Sigmoid colon (tissue), 7 donors: ENCODE measurements around the gene FDPS. TPM values are rescaled to one million over a fixed set of nuclear protein-coding genes. Genes with fewer than 3 reads are reported as not detected.
A peak's percentile ranks its signal among the peaks of the same experiment; 100 is the strongest.

Source experiments
- DNase-seq: peaks from one replicate; pipeline ENCODE4 v3.0.0-alpha.2; 2019
- H3K27ac ChIP-seq, 4 donors: fragments of 200-600 bp; sonication (generic); one replicate each; pipeline ENCODE4 v1.5.1; 2016 to 2019; ENCODE audit warnings: mild to moderate bottlenecking in 1 of 4
- H3K27me3 ChIP-seq, 3 donors: fragments of 200-600 bp; sonication (generic); one replicate each; pipeline ENCODE4 v1.5.1; 2019; ENCODE audit warnings: mild to moderate bottlenecking in 1 of 3
- H3K36me3 ChIP-seq, 4 donors: fragments of 200-600 bp; sonication (generic); one replicate each; pipeline ENCODE4 v1.5.1; 2016 to 2019
- H3K4me1 ChIP-seq, 4 donors: fragments of 200-600 bp; sonication (generic); one replicate each; pipeline ENCODE4 v1.5.1; 2017 to 2019
- H3K4me3 ChIP-seq, 4 donors: fragments of 200-600 bp; sonication (generic); one replicate each; pipeline ENCODE4 v1.5.1; 2017 to 2019; ENCODE audit warnings: mild to moderate bottlenecking in 2 of 4, moderate library complexity in 1 of 4
- H3K9me3 ChIP-seq, 4 donors: fragments of 200-600 bp in 3 of 4; sonication (generic) in 3 of 4; one replicate each; pipeline versions ENCODE4 v1.5.1 to v1.6.1; 2013 to 2019
- CTCF ChIP-seq, 4 experiments: fragments of 450-650 bp in 3 of 4; fragments of 200-600 bp in 1 of 4; IDR thresholded peaks; one replicate each; pipeline ENCODE4 v1.5.1; 2016 to 2019; ENCODE audit warnings: antibody characterized with exemption in 4 of 4, mild to moderate bottlenecking in 3 of 4, moderate library complexity in 2 of 4
- EP300 ChIP-seq, 4 donors: sonication (generic); formaldehyde crosslinking; IDR thresholded peaks; one replicate each; pipeline ENCODE4 v1.6.1; 2017; ENCODE audit warnings: antibody characterized with exemption in 4 of 4
- POLR2A ChIP-seq, 2 donors: fragments of 450-650 bp; IDR thresholded peaks; one replicate each; pipeline ENCODE4 v1.6.1; 2016; ENCODE audit warnings: antibody characterized with exemption in 2 of 2, mild to moderate bottlenecking in 2 of 2, moderate library complexity in 2 of 2
- POLR2AphosphoS5 ChIP-seq, 4 donors: sonication (generic); formaldehyde crosslinking; IDR thresholded peaks; one replicate each; pipeline ENCODE4 v1.6.1; 2017; ENCODE audit warnings: antibody characterized with exemption in 4 of 4
- WGBS, 2 donors: extraction: QIAGEN DNeasy Blood & Tissue Kit; methylation state at CpG; one replicate each; pipeline ENCODE4 v1.1.7; 2013; 5-methylcytosine and 5-hydroxymethylcytosine counted together
- intact Hi-C: fragments of 100-400 bp; cut with DNase I; formaldehyde crosslinking; loops from one replicate; pipeline ENCODE4 v1.15.1; 2023
- polyA plus RNA-seq, 3 donors: library from polyadenylated mRNA; stranded (reverse); fragments of 200-250 nt; gene quantifications; one replicate each; pipeline ENCODE4 v1.2.3, GENCODE V29; 2013
- total RNA-seq, 4 donors: library from RNA; depleted of rRNA; stranded (reverse); fragments of >200 nt; gene quantifications; one replicate each; pipeline ENCODE4 v1.1.0, GENCODE V29; 2016
- donor health status: healthy with polysubstance abuse.
- donor health status: Bipolar disorder and iron deficiency.
- donor health status: healthy.

FDPS gene
- total and polyA plus RNA-seq, 7 donors, result 73.7 to 570 (median 96.8) TPM

- Histone ChIP-seq H3K27ac (peak overlapping the region; percentile 70 to 79 (median 77)), H3K36me3 (no peaks in the 10 kb centered on the region), H3K27me3 (no peaks in the 10 kb centered on the region), H3K4me1 (peaks cover 0 to 25% (median 18%) of the 10 kb centered on the region in 4 donors), H3K4me3 (peak overlapping the region; percentile 55 to 86 (median 68)), H3K9me3 (no peaks in the 10 kb centered on the region)
- 1% methylated on average over 29 of the region's 29 CpGs for WGBS, 2 donors
- TF ChIP-seq EP300 (IDR thresholded peaks at IDR 0.05) (no peak), CTCF (IDR thresholded peaks at IDR 0.05) (peak in 2 of 4 experiments; percentile 19 to 30)
- intact Hi-C loops, result loop anchor here (1.0 to 5.0 kb wide), 3 partner anchors 29 to 314 kb away; no protein-coding TSS in a partner anchor
- peak; percentile 76 for DNase-seq
Measured at GRCh38 chr1:155277902-155278688, 30.6 kb upstream of the FDPS start.

GRCh38 chr1:155278689-155279160 lies 29.9 kb upstream of the FDPS start:
- peaks cover 0 to 23% (median 18%) of the 10 kb centered on the region in 4 donors for H3K4me1 ChIP-seq
- TF ChIP-seq POLR2A (IDR thresholded peaks at IDR 0.05) (no peak), POLR2AphosphoS5 (IDR thresholded peaks at IDR 0.05) (no peak), CTCF (IDR thresholded peaks at IDR 0.05) (no peak), EP300 (IDR thresholded peaks at IDR 0.05) (no peak)
- DNase-seq, result no peak
- no peaks in the 10 kb centered on the region for H3K9me3 ChIP-seq
- no peak overlapping the region for H3K4me3 ChIP-seq
- H3K27ac ChIP-seq, result no peak overlapping the region
- intact Hi-C loops, result loop anchor here (2.0 to 5.0 kb wide), 2 partner anchors 28 to 314 kb away; no protein-coding TSS in a partner anchor
- no peaks in the 10 kb centered on the region for H3K27me3 ChIP-seq
- no peaks in the 10 kb centered on the region for H3K36me3 ChIP-seq
- 64 to 70% methylated on average over 10 of the region's 10 CpGs for WGBS, 2 donors

- Histone ChIP-seq H3K4me3 (no peak overlapping the region), H3K36me3 (no peaks in the 10 kb centered on the region), H3K9me3 (no peaks in the 10 kb centered on the region), H3K27me3 (no peaks in the 10 kb centered on the region), H3K4me1 (peaks cover 0 to 22% (median 18%) of the 10 kb centered on the region in 4 donors), H3K27ac (no peak overlapping the region)
- no peak for DNase-seq
- WGBS, 2 donors, result 87 to 93% methylated on average over 2 of the region's 2 CpGs
- no peak for TF ChIP-seq POLR2A (IDR thresholded peaks at IDR 0.05)
- TF ChIP-seq EP300 (IDR thresholded peaks at IDR 0.05), result no peak
- TF ChIP-seq POLR2AphosphoS5 (IDR thresholded peaks at IDR 0.05), result no peak
- TF ChIP-seq CTCF (IDR thresholded peaks at IDR 0.05), result no peak
- intact Hi-C loops, result loop anchor here (2.0 to 5.0 kb wide), 2 partner anchors 28 to 313 kb away; no protein-coding TSS in a partner anchor
Measured at GRCh38 chr1:155279268-155279667, 29.4 kb upstream of the FDPS start.

- Histone ChIP-seq H3K36me3 (no peaks in the 10 kb centered on the region), H3K27ac (no peak overlapping the region), H3K4me1 (peaks cover 0 to 13% (median 10%) of the 10 kb centered on the region in 4 donors), H3K4me3 (no peak overlapping the region), H3K27me3 (no peaks in the 10 kb centered on the region), H3K9me3 (no peaks in the 10 kb centered on the region)
- TF ChIP-seq POLR2A (IDR thresholded peaks at IDR 0.05) (no peak), CTCF (IDR thresholded peaks at IDR 0.05) (no peak), EP300 (IDR thresholded peaks at IDR 0.05) (no peak)
- 96 to 97% methylated on average over 29 of the region's 29 CpGs for WGBS, 2 donors
- intact Hi-C loops, result no loop called here
- DNase-seq, result no peak
Measured at GRCh38 chr1:155282488-155283091, 26.1 kb upstream of the FDPS start.
